ENCODE measurements around the gene CCM2. TPM values are rescaled to one million over a fixed set of nuclear protein-coding genes. Genes with fewer than 3 reads are reported as not detected.
A peak's percentile ranks its signal among the peaks of the same experiment; 100 is the strongest.

The CCM2 gene
- total and polyA plus RNA-seq, 2 of the 8 experiments (the other 6 are each of a cell fraction or from before 2014, with no cell fraction given), result 31.6 to 41.2 TPM

DNA sequence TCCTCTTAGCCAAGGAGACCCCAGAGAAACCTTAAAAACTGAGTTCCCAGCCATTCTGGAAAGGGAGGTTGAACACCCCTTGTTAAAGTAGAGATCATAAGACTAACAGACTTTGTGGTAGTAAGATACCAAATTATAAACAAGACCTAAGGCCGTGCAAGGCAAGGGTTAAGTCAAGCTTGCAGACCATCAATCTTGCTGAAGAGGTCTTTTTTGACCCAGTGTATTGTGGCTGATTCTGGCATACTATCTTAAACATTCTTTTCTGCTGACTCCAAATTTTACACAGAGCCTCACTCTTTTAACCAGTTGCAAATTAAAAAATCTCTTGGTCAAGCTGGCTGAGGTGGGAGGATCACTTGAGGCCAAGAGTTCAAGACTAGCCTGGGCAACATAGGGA lies 112.6 kb downstream of the CCM2 start:
- Histone ChIP-seq H2AFZ (ENCODE audit: low read length) (no peak overlapping the region), H3K23me2 (ENCODE audit: low read depth, low read length) (no peaks in the 10 kb centered on the region; the same call in 1 of the 2 replicates), H3K36me3 (ENCODE audit: control insufficient read depth in 2 of 4, insufficient read depth in 4 of 4, low read length in 3 of 4) (peaks cover 14 to 17% (median 16%) of the 10 kb centered on the region in 4 experiments; a peak in 7 of 8 replicates), H4K8ac (ENCODE audit: extremely low read depth, insufficient read depth, low read length) (no peak overlapping the region), H2BK20ac (ENCODE audit: low read length) (no peak overlapping the region), H3K4me3 (ENCODE audit: extremely low read depth in 1 of 4, insufficient read depth in 2 of 4, low read depth in 3 of 4, low read length in 4 of 4) (peak overlapping the region; percentile 68 to 93 (median 85); a peak in 5 of 8 replicates), H2BK5ac (ENCODE audit: low read depth, low read length) (no peak overlapping the region), H3K4me1 (replicated peaks in 1 of 4; ENCODE audit: control insufficient read depth in 3 of 4, insufficient read depth in 4 of 4, low read length in 3 of 4) (peaks cover 0 to 3% (median under 1%) of the 10 kb centered on the region in 4 experiments; a peak in 2 of 7 replicates), H3K14ac (ENCODE audit: insufficient read length) (no peak overlapping the region), H2BK12ac (ENCODE audit: low read depth, low read length) (no peak overlapping the region), H3K4me2 (ENCODE audit: insufficient read depth in 1 of 2, low read depth in 2 of 2, low read length in 2 of 2) (peak overlapping the region; percentile 51 to 82; a peak in 3 of 4 replicates), H2BK15ac (ENCODE audit: low read length) (no peak overlapping the region), H2BK120ac (replicated peaks; ENCODE audit: low read depth, low read length) (no peak overlapping the region), H3K9ac (replicated peaks in 1 of 4; ENCODE audit: extremely low read depth in 1 of 4, low read depth in 3 of 4, low read length in 3 of 4) (no peak overlapping the region), H4K5ac (ENCODE audit: insufficient read length, low read depth, low read length) (no peak overlapping the region), H4K20me1 (replicated peaks in 1 of 2; ENCODE audit: control insufficient read depth in 1 of 2, insufficient read depth in 2 of 2, low read length in 2 of 2) (peaks cover 0 to 9% of the 10 kb centered on the region in 2 experiments), H3K23ac (ENCODE audit: insufficient read length) (no peak overlapping the region), H3K56ac (replicated peaks; ENCODE audit: insufficient read length, low read depth, low read length) (no peak overlapping the region), H3K18ac (ENCODE audit: extremely low read depth, low read length) (no peak overlapping the region), H2AK5ac (ENCODE audit: low read depth, low read length) (no peak overlapping the region), H3K79me2 (ENCODE audit: control insufficient read depth in 1 of 2, insufficient read depth in 2 of 2, low read length in 2 of 2) (peaks cover 8 to 38% of the 10 kb centered on the region in 2 experiments), H3K79me1 (ENCODE audit: low read depth, low read length) (0 out of 2 replicates have a peak, but pooled peaks cover 3% of the 10 kb centered on the region), H3K4ac (replicated peaks; ENCODE audit: insufficient read length, low read depth, low read length) (no peak overlapping the region), H3K9me3 (ENCODE audit: insufficient read depth in 2 of 2, low read depth in 1 of 2, low read length in 1 of 2) (no peaks in the 10 kb centered on the region), H4K91ac (replicated peaks; ENCODE audit: insufficient read length, low read length) (no peak overlapping the region), H3K27ac (ENCODE audit: low read depth, low read length) (no peak overlapping the region), H3K27me3 (replicated peaks in 1 of 4; ENCODE audit: control insufficient read depth in 3 of 4, extremely low read depth in 1 of 4, insufficient read depth in 3 of 4, low read length in 3 of 4) (peaks cover 0 to 4% (median 1%) of the 10 kb centered on the region in 4 experiments; a peak in 1 of 7 replicates)
- DNase-seq (ENCODE audit: low read depth in 1 of 2, low spot score in 2 of 2) (no peak), FAIRE-seq (no peak)
- CTCF ChIA-PET (ENCODE audit: partially characterized antibody), result interaction anchor here (1.5 to 2.1 kb wide), 2 partner anchors 10 to 23 kb away, joined by 4 read pairs; no protein-coding TSS in a partner anchor
- 86% methylated on average over 1 of the region's 1 CpG; no CpG with 5 or more reads in 1 of the 2 experiments for WGBS, 2 experiments (ENCODE audit: extremely low coverage in 1 of 2, insufficient coverage in 1 of 2, insufficient read length in 1 of 2, insufficient replicate concordance in 2 of 2, low coverage in 1 of 2, low lambda C conversion rate in 2 of 2, missing lambda C conversion rate in 1 of 2)
- POLR2A ChIA-PET (ENCODE audit: partially characterized antibody), result interaction anchor here (0.8 to 4.3 kb wide), 13 partner anchors 9 to 315 kb away, joined by 3 to 43 read pairs (median 4); no protein-coding TSS in a partner anchor
- no peak for TF ChIP-seq CTCF (IDR thresholded peaks at IDR 0.05; ENCODE audit: control extremely low read depth in 1 of 3, insufficient read depth in 1 of 3, low read depth in 1 of 3, low read length in 3 of 3)
- TF ChIP-seq, protein P1, sequence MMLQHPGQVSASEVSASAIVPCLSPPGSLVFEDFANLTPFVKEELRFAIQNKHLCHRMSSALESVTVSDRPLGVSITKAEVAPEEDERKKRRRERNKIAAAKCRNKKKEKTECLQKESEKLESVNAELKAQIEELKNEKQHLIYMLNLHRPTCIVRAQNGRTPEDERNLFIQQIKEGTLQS (IDR thresholded peaks at IDR 0.05; ENCODE audit: insufficient read depth, low read depth, low read length), result no peak
- no peak for TF ChIP-seq KDM5A (IDR thresholded peaks at IDR 0.05; ENCODE audit: low read length)
- TF ChIP-seq TAF1 (IDR thresholded peaks at IDR 0.05; ENCODE audit: low read depth, low read length), result no peak
- TF ChIP-seq SIN3A (conservative IDR thresholded peaks at IDR 0.05 in 1 of 2, IDR thresholded peaks at IDR 0.05 in 1 of 2; ENCODE audit: low read depth in 1 of 2, low read length in 2 of 2), result no peak
- TF ChIP-seq BCL11A (IDR thresholded peaks at IDR 0.05; ENCODE audit: low read depth in 2 of 2, low read length in 2 of 2), result no peak
- TF ChIP-seq TBP (IDR thresholded peaks at IDR 0.05; ENCODE audit: low read depth, low read length), result no peak
- TF ChIP-seq GABPA (IDR thresholded peaks at IDR 0.05; ENCODE audit: borderline replicate concordance, insufficient read depth, low read length), result no peak
- TF ChIP-seq KDM1A (IDR thresholded peaks at IDR 0.05; ENCODE audit: borderline replicate concordance, low read length), result no peak

Data from H1 (cell line).